ENCODE results near the gene DCBLD1.

DNA sequence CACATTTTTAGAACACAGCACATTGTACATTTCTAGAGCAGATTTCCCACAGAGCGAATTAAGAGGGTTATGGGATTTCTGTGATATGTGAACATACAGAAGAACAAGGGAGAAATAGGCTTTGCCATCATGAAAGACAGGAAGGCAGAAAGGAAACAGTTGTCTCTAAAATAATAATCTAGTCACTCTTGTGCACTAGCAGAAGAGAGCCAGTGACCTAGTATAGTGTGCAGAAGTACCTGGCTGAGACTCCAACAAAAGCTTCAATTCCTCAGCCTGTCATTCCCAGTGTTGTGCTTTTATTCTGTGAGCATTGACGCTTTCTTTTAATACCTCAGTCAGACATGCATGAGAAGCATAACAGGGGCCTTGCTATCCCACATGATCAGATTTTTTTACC, 17.8 kb upstream of the DCBLD1 start:
- TF ChIP-seq, protein P1, sequence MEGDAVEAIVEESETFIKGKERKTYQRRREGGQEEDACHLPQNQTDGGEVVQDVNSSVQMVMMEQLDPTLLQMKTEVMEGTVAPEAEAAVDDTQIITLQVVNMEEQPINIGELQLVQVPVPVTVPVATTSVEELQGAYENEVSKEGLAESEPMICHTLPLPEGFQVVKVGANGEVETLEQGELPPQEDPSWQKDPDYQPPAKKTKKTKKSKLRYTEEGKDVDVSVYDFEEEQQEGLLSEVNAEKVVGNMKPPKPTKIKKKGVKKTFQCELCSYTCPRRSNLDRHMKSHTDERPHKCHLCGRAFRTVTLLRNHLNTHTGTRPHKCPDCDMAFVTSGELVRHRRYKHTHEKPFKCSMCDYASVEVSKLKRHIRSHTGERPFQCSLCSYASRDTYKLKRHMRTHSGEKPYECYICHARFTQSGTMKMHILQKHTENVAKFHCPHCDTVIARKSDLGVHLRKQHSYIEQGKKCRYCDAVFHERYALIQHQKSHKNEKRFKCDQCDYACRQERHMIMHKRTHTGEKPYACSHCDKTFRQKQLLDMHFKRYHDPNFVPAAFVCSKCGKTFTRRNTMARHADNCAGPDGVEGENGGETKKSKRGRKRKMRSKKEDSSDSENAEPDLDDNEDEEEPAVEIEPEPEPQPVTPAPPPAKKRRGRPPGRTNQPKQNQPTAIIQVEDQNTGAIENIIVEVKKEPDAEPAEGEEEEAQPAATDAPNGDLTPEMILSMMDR (IDR thresholded peaks at IDR 0.05; ENCODE audit: insufficient read depth, low read length, poor library complexity, severe bottlenecking) = no peak
- TF ChIP-seq EZH2phosphoT487 (conservative IDR thresholded peaks at IDR 0.05; ENCODE audit: low read length) = no peak
